ENCODE data around the gene CHSY1.
"Not testable (repeated sequence)": the region's sequence is repeated elsewhere in the genome, so short reads cannot be mapped to it uniquely, and the experiment has no call there.

- not testable (repeated sequence) for TF ChIP-seq CTCF, POLR2A (IDR thresholded peaks at IDR 0.05)
These were observed 35.5 kb upstream of the CHSY1 start for GRCh38 chr15:101287342-101287741.

All from uterus (tissue), 2 donors.